Coronary artery (tissue), 2 donors: Measurements from ENCODE around the gene RBBP6.
"Not testable (repeated sequence)": the region's sequence is repeated elsewhere in the genome, so short reads cannot be mapped to it uniquely, and the experiment has no call there.

ENCODE experiments used
- DNase-seq: peaks from one replicate; pipeline ENCODE4 v3.0.0-alpha.2; 2017; ENCODE audit warnings: low spot score
- H3K27ac ChIP-seq, 2 donors: fragments of 200-600 bp; sonication (generic); one replicate each; pipeline ENCODE4 v1.5.1; 2016 to 2019
- H3K4me3 ChIP-seq: fragments of 200-600 bp; sonication (generic); 2 replicates; pipeline ENCODE4 v1.5.1; 2016; ENCODE audit warnings: mild to moderate bottlenecking, moderate library complexity
- CTCF ChIP-seq: fragments of 200-600 bp; sonication (generic); IDR thresholded peaks from one replicate; pipeline ENCODE4 v1.5.1; 2019; ENCODE audit warnings: antibody characterized with exemption

The RBBP6 gene

GRCh38 chr16:24539295-24539849, at the start of gene RBBP6:
TSS of gene RBBP6 (plus strand) at chr16:24539566. CDS start at chr16:24540627, 1,061 bp downstream.
- TF ChIP-seq CTCF, result no peak
- H3K27ac ChIP-seq, result peak within 1 kb of the TSS; percentile 99 to 100
- peak within 1 kb of the TSS; percentile 97 for H3K4me3 ChIP-seq
- peak; percentile 95 for DNase-seq

GRCh38 chr16:24490866-24491265, 48.5 kb upstream of the RBBP6 start:
- no peak for TF ChIP-seq CTCF

GRCh38 chr16:24491731-24492130, 47.6 kb upstream of the RBBP6 start:
- no peak for DNase-seq
- Histone ChIP-seq H3K4me3 (no peak overlapping the region), H3K27ac (no peak overlapping the region)
- TF ChIP-seq CTCF, result no peak

More at GRCh38 chr16:24490866-24491265, 48.5 kb upstream of the RBBP6 start:
- DNase-seq, result no peak
- Histone ChIP-seq H3K4me3 (no peak overlapping the region), H3K27ac (no peak overlapping the region)

- TF ChIP-seq CTCF, result no peak
- DNase-seq, result no peak
- H3K27ac ChIP-seq, result no peak overlapping the region
- H3K4me3 ChIP-seq, result no peak overlapping the region
Observed at GRCh38 chr16:24493821-24494220, 45.5 kb upstream of the RBBP6 start.

GRCh38 chr16:24495207-24495606, 44.2 kb upstream of the RBBP6 start:
- not testable (repeated sequence) for DNase-seq, H3K4me3 ChIP-seq

GRCh38 chr16:24497440-24497839, 41.9 kb upstream of the RBBP6 start:
- no peak overlapping the region for H3K4me3 ChIP-seq
- no peak for TF ChIP-seq CTCF
- no peak for DNase-seq
- no peak overlapping the region for H3K27ac ChIP-seq

More at GRCh38 chr16:24495207-24495606, 44.2 kb upstream of the RBBP6 start:
- H3K27ac ChIP-seq, result not testable (repeated sequence)

- DNase-seq, result no peak
- no peak for TF ChIP-seq CTCF
- Histone ChIP-seq H3K27ac (no peak overlapping the region), H3K4me3 (no peak overlapping the region)
Observed at GRCh38 chr16:24499193-24499814, 40.1 kb upstream of the RBBP6 start.
